Measurements from ENCODE around the gene LIN7C.

DNA sequence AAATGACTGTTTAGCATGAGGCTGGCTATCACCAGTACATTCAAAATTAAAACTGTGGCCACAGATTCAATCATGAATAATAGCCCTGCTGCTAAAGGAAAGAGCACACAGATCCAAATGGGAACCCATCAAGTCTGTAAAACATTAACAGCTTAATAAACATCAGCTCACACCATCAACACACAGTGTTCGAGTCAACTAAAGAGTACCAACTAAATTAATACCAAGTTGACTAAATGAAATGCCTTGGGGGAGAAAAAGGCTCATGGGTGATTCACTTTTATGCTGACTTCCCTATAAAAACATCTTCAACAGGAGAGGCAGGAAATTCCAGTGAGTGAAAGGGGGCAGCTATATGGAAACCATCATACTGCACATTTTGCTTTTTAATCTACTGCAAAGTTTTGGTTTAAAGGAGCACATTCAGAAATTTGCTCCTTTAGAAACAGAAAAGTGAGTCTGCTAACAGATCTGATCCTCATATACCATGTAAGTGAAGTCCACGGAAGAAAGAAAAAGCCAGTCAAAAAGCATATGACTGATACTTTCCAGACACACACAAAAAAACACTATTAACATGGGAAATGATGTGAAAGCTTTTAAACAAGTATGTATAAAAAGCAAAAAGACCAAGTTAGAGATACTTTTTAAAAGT, 50.3 kb downstream of the LIN7C start:
- TF ChIP-seq, protein P1, sequence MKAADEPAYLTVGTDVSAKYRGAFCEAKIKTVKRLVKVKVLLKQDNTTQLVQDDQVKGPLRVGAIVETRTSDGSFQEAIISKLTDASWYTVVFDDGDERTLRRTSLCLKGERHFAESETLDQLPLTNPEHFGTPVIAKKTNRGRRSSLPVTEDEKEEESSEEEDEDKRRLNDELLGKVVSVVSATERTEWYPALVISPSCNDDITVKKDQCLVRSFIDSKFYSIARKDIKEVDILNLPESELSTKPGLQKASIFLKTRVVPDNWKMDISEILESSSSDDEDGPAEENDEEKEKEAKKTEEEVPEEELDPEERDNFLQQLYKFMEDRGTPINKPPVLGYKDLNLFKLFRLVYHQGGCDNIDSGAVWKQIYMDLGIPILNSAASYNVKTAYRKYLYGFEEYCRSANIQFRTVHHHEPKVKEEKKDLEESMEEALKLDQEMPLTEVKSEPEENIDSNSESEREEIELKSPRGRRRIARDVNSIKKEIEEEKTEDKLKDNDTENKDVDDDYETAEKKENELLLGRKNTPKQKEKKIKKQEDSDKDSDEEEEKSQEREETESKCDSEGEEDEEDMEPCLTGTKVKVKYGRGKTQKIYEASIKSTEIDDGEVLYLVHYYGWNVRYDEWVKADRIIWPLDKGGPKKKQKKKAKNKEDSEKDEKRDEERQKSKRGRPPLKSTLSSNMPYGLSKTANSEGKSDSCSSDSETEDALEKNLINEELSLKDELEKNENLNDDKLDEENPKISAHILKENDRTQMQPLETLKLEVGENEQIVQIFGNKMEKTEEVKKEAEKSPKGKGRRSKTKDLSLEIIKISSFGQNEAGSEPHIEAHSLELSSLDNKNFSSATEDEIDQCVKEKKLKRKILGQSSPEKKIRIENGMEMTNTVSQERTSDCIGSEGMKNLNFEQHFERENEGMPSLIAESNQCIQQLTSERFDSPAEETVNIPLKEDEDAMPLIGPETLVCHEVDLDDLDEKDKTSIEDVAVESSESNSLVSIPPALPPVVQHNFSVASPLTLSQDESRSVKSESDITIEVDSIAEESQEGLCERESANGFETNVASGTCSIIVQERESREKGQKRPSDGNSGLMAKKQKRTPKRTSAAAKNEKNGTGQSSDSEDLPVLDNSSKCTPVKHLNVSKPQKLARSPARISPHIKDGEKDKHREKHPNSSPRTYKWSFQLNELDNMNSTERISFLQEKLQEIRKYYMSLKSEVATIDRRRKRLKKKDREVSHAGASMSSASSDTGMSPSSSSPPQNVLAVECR (CRISPR knock-in tag; IDR thresholded peaks at IDR 0.05; ENCODE audit: borderline replicate concordance) = no peak
- TF ChIP-seq ZNF430 (CRISPR knock-in tag; IDR thresholded peaks at IDR 0.05) = no peak
- no peak for TF ChIP-seq HNRNPUL1 (IDR thresholded peaks at IDR 0.05; ENCODE audit: low read depth, low read length)
- TF ChIP-seq, protein P2, sequence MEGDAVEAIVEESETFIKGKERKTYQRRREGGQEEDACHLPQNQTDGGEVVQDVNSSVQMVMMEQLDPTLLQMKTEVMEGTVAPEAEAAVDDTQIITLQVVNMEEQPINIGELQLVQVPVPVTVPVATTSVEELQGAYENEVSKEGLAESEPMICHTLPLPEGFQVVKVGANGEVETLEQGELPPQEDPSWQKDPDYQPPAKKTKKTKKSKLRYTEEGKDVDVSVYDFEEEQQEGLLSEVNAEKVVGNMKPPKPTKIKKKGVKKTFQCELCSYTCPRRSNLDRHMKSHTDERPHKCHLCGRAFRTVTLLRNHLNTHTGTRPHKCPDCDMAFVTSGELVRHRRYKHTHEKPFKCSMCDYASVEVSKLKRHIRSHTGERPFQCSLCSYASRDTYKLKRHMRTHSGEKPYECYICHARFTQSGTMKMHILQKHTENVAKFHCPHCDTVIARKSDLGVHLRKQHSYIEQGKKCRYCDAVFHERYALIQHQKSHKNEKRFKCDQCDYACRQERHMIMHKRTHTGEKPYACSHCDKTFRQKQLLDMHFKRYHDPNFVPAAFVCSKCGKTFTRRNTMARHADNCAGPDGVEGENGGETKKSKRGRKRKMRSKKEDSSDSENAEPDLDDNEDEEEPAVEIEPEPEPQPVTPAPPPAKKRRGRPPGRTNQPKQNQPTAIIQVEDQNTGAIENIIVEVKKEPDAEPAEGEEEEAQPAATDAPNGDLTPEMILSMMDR (CRISPR knock-in tag; IDR thresholded peaks at IDR 0.05) = no peak
- no peak for TF ChIP-seq ONECUT2 (CRISPR knock-in tag; IDR thresholded peaks at IDR 0.05)
- TF ChIP-seq, protein P3, sequence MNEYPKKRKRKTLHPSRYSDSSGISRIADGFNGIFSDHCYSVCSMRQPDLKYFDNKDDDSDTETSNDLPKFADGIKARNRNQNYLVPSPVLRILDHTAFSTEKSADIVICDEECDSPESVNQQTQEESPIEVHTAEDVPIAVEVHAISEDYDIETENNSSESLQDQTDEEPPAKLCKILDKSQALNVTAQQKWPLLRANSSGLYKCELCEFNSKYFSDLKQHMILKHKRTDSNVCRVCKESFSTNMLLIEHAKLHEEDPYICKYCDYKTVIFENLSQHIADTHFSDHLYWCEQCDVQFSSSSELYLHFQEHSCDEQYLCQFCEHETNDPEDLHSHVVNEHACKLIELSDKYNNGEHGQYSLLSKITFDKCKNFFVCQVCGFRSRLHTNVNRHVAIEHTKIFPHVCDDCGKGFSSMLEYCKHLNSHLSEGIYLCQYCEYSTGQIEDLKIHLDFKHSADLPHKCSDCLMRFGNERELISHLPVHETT (CRISPR knock-in tag; conservative IDR thresholded peaks at IDR 0.05) = no peak
- no peak for TF ChIP-seq RARA (CRISPR knock-in tag; IDR thresholded peaks at IDR 0.05)
- TF ChIP-seq EED (CRISPR knock-in tag; IDR thresholded peaks at IDR 0.05) = no peak
- TF ChIP-seq ETV6 (CRISPR knock-in tag; conservative IDR thresholded peaks at IDR 0.05) = no peak
